SU-DHL-6 (cell line): Measurements from ENCODE around the gene RETN.

ENCODE experiments used
- EZH2phosphoT487 ChIP-seq: fragments of 200-600 bp; sonication (generic), shearing (Covaris generic); conservative IDR thresholded peaks from 2 replicates; pipeline ENCODE4 v1.6.1; 2018; ENCODE audit warnings: mild to moderate bottlenecking, antibody characterized with exemption, low read length, moderate library complexity, mixed read lengths
- TF ChIP-seq, protein P1 (sequence below): fragments of 200-600 bp; sonication (generic); IDR thresholded peaks from one replicate; pipeline ENCODE4 v1.5.1; 2017; ENCODE audit warnings: antibody characterized with exemption, mild to moderate bottlenecking, low read length, moderate library complexity; ENCODE audit not compliant: insufficient read depth, poor library complexity, severe bottlenecking

DNA sequence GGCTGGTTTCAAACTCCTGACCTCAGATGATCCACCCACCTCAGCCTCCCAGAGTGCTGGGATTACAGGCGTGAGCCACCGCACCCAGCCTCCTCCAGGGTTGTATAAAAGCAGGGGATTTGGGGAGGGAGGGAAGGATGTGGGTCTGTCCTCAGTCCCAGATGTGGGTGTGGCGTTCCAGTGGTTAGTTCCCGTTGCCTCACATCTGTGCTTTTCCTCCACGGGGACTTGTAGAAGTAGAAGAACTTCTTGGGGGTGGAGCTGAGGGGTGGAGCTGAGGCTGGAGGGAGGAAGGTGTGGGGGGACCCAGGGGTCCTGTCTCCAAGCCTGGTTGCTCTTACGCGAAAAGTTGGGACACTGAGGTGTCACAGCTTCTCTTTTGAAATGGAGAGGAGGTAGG is 7.5 kb downstream of the RETN start:
- TF ChIP-seq, protein P1, sequence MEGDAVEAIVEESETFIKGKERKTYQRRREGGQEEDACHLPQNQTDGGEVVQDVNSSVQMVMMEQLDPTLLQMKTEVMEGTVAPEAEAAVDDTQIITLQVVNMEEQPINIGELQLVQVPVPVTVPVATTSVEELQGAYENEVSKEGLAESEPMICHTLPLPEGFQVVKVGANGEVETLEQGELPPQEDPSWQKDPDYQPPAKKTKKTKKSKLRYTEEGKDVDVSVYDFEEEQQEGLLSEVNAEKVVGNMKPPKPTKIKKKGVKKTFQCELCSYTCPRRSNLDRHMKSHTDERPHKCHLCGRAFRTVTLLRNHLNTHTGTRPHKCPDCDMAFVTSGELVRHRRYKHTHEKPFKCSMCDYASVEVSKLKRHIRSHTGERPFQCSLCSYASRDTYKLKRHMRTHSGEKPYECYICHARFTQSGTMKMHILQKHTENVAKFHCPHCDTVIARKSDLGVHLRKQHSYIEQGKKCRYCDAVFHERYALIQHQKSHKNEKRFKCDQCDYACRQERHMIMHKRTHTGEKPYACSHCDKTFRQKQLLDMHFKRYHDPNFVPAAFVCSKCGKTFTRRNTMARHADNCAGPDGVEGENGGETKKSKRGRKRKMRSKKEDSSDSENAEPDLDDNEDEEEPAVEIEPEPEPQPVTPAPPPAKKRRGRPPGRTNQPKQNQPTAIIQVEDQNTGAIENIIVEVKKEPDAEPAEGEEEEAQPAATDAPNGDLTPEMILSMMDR = no peak
- no peak for TF ChIP-seq EZH2phosphoT487
